Islet precursor cell (in vitro differentiated cells): ENCODE measurements around the gene APOB.

ENCODE experiments used
- DNase-seq: peaks from one replicate; pipeline ENCODE4 v3.0.0-alpha.2; 2018

The APOB gene

GRCh38 chr2:21019000-21019677 is 24.7 kb downstream of the APOB start:
- peak; percentile 30 for DNase-seq

GRCh38 chr2:21018290-21018689 is 25.6 kb downstream of the APOB start:
- peak; percentile 18 for DNase-seq

GRCh38 chr2:21017748-21018276 is 26.1 kb downstream of the APOB start:
- DNase-seq: peak; percentile 7

- peak; percentile 15 for DNase-seq
These were observed 28.6 kb downstream of the APOB start for GRCh38 chr2:21015281-21015645.

GRCh38 chr2:21014364-21015280 is 29.3 kb downstream of the APOB start:
- DNase-seq: peak; percentile 13

- DNase-seq: peak; percentile 32
These were observed 30.6 kb downstream of the APOB start for GRCh38 chr2:21013043-21013816.

GRCh38 chr2:21012557-21012937 is 31.3 kb downstream of the APOB start:
- no peak for DNase-seq

- peak; percentile 28 for DNase-seq
These were observed 31.9 kb downstream of the APOB start for GRCh38 chr2:21011876-21012556.

GRCh38 chr2:21011453-21011852 is 32.4 kb downstream of the APOB start:
- DNase-seq: no peak

- DNase-seq: peak; percentile 9
These were observed 32.9 kb downstream of the APOB start for GRCh38 chr2:21010813-21011439.

GRCh38 chr2:21009662-21010225 is 34.1 kb downstream of the APOB start:
- DNase-seq: no peak

GRCh38 chr2:21008790-21009661 is 34.8 kb downstream of the APOB start:
- peak; percentile 4 for DNase-seq

- peak; percentile 14 for DNase-seq
These were observed 35.7 kb downstream of the APOB start for GRCh38 chr2:21008014-21008789.

GRCh38 chr2:21007129-21008013 is 36.5 kb downstream of the APOB start:
- peak; percentile 1 for DNase-seq

- DNase-seq: peak; percentile 8
These were observed 37.3 kb downstream of the APOB start for GRCh38 chr2:21006423-21007128.

- peak; percentile 3 for DNase-seq
These were observed 38.0 kb downstream of the APOB start for GRCh38 chr2:21005700-21006422.

- no peak for DNase-seq
These were observed 38.7 kb downstream of the APOB start for GRCh38 chr2:21005111-21005699.
